HCT116 (cell line): ENCODE results near the gene DNAJC18. TPM values are rescaled to one million over a fixed set of nuclear protein-coding genes. Genes with fewer than 3 reads are reported as not detected.

Experiments used
- ATAC-seq: fragments of 200-7000 bp; cut with Tn5 transposase; 2 replicates; pipeline ENCODE4 v1.9.1; 2020; ENCODE audit warnings: mild to moderate bottlenecking, moderate library complexity
- BruUV-seq: library from RNA; stranded (reverse); fragments of 400-500 nt; replicated peaks from 2 replicates; lab custom pipeline; 2021; lab: Mats Ljungman, UMichigan
- CTCF ChIA-PET: fragments of 300-600 bp; sonication (Branson Sonifier 250); formaldehyde crosslinking; loops from one replicate; lab custom pipeline; 2021; ENCODE audit warnings: antibody characterized with exemption; lab: Charles Lee
- POLR2A ChIA-PET: fragments of 300-600, 350-600 bp; sonication (Branson Sonifier 250); formaldehyde crosslinking; loops from one replicate; lab custom pipeline; 2021; ENCODE audit warnings: antibody characterized with exemption; lab: Charles Lee
- RAD21 ChIA-PET, 2 experiments: fragments of 300-600 bp; sonication (Branson Sonifier 250); formaldehyde crosslinking; loops; one replicate each; lab custom pipeline; 2023; ENCODE audit warnings: low total read pairs in 2 of 2; ENCODE audit not compliant: uncharacterized antibody in 2 of 2, unreplicated experiment in 2 of 2, low non-redundant PET in 1 of 2; lab: Charles Lee
- DNase-seq: peaks from one replicate; pipeline ENCODE4 v3.0.0-alpha.2; 2010; ENCODE audit warnings: low read depth, low spot score
- H2AFZ ChIP-seq: fragments of 200-600 bp; shearing (Covaris generic), sonication (generic); 2 replicates; pipeline ENCODE4 v1.6.1; 2017; ENCODE audit warnings: low read depth, mixed run types, mixed read lengths, antibody characterized with exemption, low read length; ENCODE audit not compliant: poor library complexity, severe bottlenecking
- H3K27ac ChIP-seq: 2 replicates; pipeline ENCODE4 v1.5.1; 2012; ENCODE audit warnings: low read depth, low read length
- H3K27me3 ChIP-seq: fragments of 200-600 bp; sonication (generic); 2 replicates; pipeline ENCODE4 v1.6.1; 2016; ENCODE audit warnings: mixed run types, low read length, mixed read lengths; ENCODE audit not compliant: insufficient read depth
- H3K36me3 ChIP-seq, 2 experiments: fragments of 200-500 bp in 1 of 2; fragments of 200-600 bp in 1 of 2; sonication (Bioruptor generic) in 1 of 2; sonication (generic) in 1 of 2; 2 replicates each; pipeline versions ENCODE4 v1.5.1 to v1.6.1; 2014 to 2016; ENCODE audit warnings: low read length in 2 of 2, inconsistent platforms in 1 of 2, mixed read lengths in 1 of 2, mixed run types in 1 of 2; ENCODE audit not compliant: insufficient read depth in 2 of 2, control insufficient read depth in 1 of 2
- H3K4me1 ChIP-seq, 2 experiments: fragments of 200-600 bp in 1 of 2; sonication (generic) in 1 of 2; 2 replicates each; pipeline versions ENCODE4 v1.5.1 to v1.6.1; 2012 to 2017; ENCODE audit warnings: low read length in 2 of 2, inconsistent platforms in 1 of 2, mild to moderate bottlenecking in 1 of 2, mixed read lengths in 1 of 2, mixed run types in 1 of 2, moderate library complexity in 1 of 2; ENCODE audit not compliant: insufficient read depth in 2 of 2, control insufficient read depth in 1 of 2
- H3K4me2 ChIP-seq: fragments of 200-600 bp; sonication (generic); 2 replicates; pipeline ENCODE4 v1.6.1; 2017; ENCODE audit warnings: mixed run types, low read length, mixed read lengths
- H3K4me3 ChIP-seq, 2 experiments: fragments of 200-600 bp in 1 of 2; sonication (generic) in 1 of 2; replicated peaks in 1 of 2; 2 replicates each; pipeline ENCODE4 v1.5.1; 2011 to 2016; ENCODE audit warnings: low read length in 2 of 2, control low read depth in 1 of 2, low read depth in 1 of 2, mild to moderate bottlenecking in 1 of 2, mixed read lengths in 1 of 2, mixed run types in 1 of 2
- H3K79me2 ChIP-seq: fragments of 200-600 bp; sonication (generic); 2 replicates; pipeline ENCODE4 v1.6.1; 2017; ENCODE audit warnings: mild to moderate bottlenecking, mixed run types, low read length, moderate library complexity, mixed read lengths; ENCODE audit not compliant: insufficient read depth
- H3K9ac ChIP-seq: fragments of 200-600 bp; sonication (generic); 2 replicates; pipeline ENCODE4 v1.6.1; 2016; ENCODE audit warnings: low read length, mixed read lengths
- H3K9me2 ChIP-seq: fragments of 200-600 bp; sonication (generic), shearing (Covaris generic); 2 replicates; pipeline ENCODE4 v1.6.1; 2017; ENCODE audit warnings: mixed run types, mild to moderate bottlenecking, moderate library complexity; ENCODE audit not compliant: insufficient read depth
- H3K9me3 ChIP-seq, 2 experiments: fragments of 200-500 bp in 1 of 2; fragments of 200-600 bp in 1 of 2; sonication (Bioruptor generic) in 1 of 2; sonication (generic) in 1 of 2; 2 replicates each; pipeline ENCODE4 v1.6.1; 2014 to 2017; ENCODE audit warnings: low read length in 2 of 2, mixed read lengths in 2 of 2, inconsistent platforms in 1 of 2, low read depth in 1 of 2, mild to moderate bottlenecking in 1 of 2, mixed run types in 1 of 2, moderate library complexity in 1 of 2; ENCODE audit not compliant: control insufficient read depth in 1 of 2, insufficient read depth in 1 of 2
- H4K20me1 ChIP-seq: fragments of 200-600 bp; sonication (generic), shearing (Covaris generic); 2 replicates; pipeline ENCODE4 v1.6.1; 2017; ENCODE audit warnings: mixed run types, mild to moderate bottlenecking, moderate library complexity; ENCODE audit not compliant: insufficient read depth
- ATF3 ChIP-seq: IDR thresholded peaks from 2 replicates; pipeline ENCODE4 v1.6.1; 2012
- CBX3 ChIP-seq: IDR thresholded peaks from 2 replicates; pipeline ENCODE4 v1.6.1; 2012; ENCODE audit warnings: low read depth
- CTCF ChIP-seq, 3 experiments: fragments of 200-600 bp in 1 of 3; sonication (generic) in 1 of 3; IDR thresholded peaks in 2 of 3; conservative IDR thresholded peaks in 1 of 3; 2 replicates each; pipeline ENCODE4 v1.5.1; 2012 to 2017; ENCODE audit warnings: low read depth in 2 of 3, low read length in 2 of 3, antibody characterized with exemption in 1 of 3, borderline replicate concordance in 1 of 3, control low read depth in 1 of 3, mild to moderate bottlenecking in 1 of 3, mixed read lengths in 1 of 3, mixed run types in 1 of 3, moderate library complexity in 1 of 3; ENCODE audit not compliant: insufficient read depth in 1 of 3
- EZH2 ChIP-seq: fragments of 200-600 bp; sonication (generic); IDR thresholded peaks from 2 replicates; pipeline ENCODE4 v1.6.1; 2017; ENCODE audit warnings: antibody characterized with exemption, mixed run types
- EZH2phosphoT487 ChIP-seq: fragments of 200-600 bp; IDR thresholded peaks from 2 replicates; pipeline ENCODE4 v1.6.1; 2018; ENCODE audit warnings: antibody characterized with exemption, borderline replicate concordance
- MAX ChIP-seq: IDR thresholded peaks from 2 replicates; pipeline ENCODE4 v1.6.1; 2012
- POLR2A ChIP-seq: IDR thresholded peaks from 2 replicates; pipeline ENCODE4 v1.7.0; 2011; ENCODE audit warnings: borderline replicate concordance; ENCODE audit not compliant: insufficient read depth, insufficient read length; ENCODE audit errors: extremely low read depth
- POLR2AphosphoS5 ChIP-seq: IDR thresholded peaks from 2 replicates; pipeline ENCODE4 v1.6.1; 2011; ENCODE audit warnings: mild to moderate bottlenecking, low read depth, low read length, moderate library complexity
- RAD21 ChIP-seq: IDR thresholded peaks from 2 replicates; pipeline ENCODE4 v1.6.1; 2012; ENCODE audit warnings: low read depth, mild to moderate bottlenecking
- ZBTB33 ChIP-seq: IDR thresholded peaks from 2 replicates; pipeline ENCODE4 v1.6.1; 2011; ENCODE audit warnings: mild to moderate bottlenecking, low read length, moderate library complexity; ENCODE audit not compliant: insufficient replicate concordance; ENCODE audit errors: extremely low read depth
- ZFX ChIP-seq: fragments of 450-650 bp; IDR thresholded peaks from 2 replicates; pipeline ENCODE4 v1.6.1; 2017
- intact Hi-C: fragments of 100-400 bp; cut with micrococcal nuclease; formaldehyde crosslinking; loops from 2 replicates; pipeline ENCODE4 v1.10.0; 2022
- total RNA-seq: library from RNA; stranded (reverse); gene quantifications from one replicate; pipeline ENCODE4 v1.2.1, GENCODE V29; 2021; ENCODE audit not compliant: unreplicated experiment

Gene DNAJC18
- total RNA-seq, 1 experiment from 2014 or later: 5.7 TPM

GRCh38 chr5:139379626-139380449, 59.5 kb downstream of the DNAJC18 start:
- Histone ChIP-seq H4K20me1 (no peaks in the 10 kb centered on the region), H3K27me3 (no peaks in the 10 kb centered on the region), H3K27ac (no peak overlapping the region), H3K79me2 (no peaks in the 10 kb centered on the region), H3K4me2 (no peak overlapping the region), H3K9me2 (no peaks in the 10 kb centered on the region), H3K4me1 (peaks cover 0 to 11% of the 10 kb centered on the region in 2 experiments; a peak in 1 of 4 replicates), H3K9me3 (no peaks in the 10 kb centered on the region), H3K36me3 (no peaks in the 10 kb centered on the region), H2AFZ (no peak overlapping the region), H3K9ac (no peak overlapping the region), H3K4me3 (no peak overlapping the region)
- ATAC-seq (no peak), DNase-seq (no peak)
- ChIA-PET POLR2A (no interaction called here), CTCF (no interaction called here), RAD21 (no interaction called here)
- TF ChIP-seq POLR2A (no peak), RAD21 (no peak), EZH2phosphoT487 (no peak), CTCF (IDR thresholded peaks at IDR 0.05 in 2 of 3, conservative IDR thresholded peaks at IDR 0.05 in 1 of 3; ENCODE audit: borderline replicate concordance in 1 of 3, insufficient read depth in 1 of 3, low read depth in 2 of 3, low read length in 2 of 3) (no peak), ATF3 (no peak)
- intact Hi-C loops: loop anchor here (10.0 kb wide), 1 partner anchor 185 kb away; the partner anchor contains the start of gene SIL1
- no TSS peak for BruUV-seq

DNA sequence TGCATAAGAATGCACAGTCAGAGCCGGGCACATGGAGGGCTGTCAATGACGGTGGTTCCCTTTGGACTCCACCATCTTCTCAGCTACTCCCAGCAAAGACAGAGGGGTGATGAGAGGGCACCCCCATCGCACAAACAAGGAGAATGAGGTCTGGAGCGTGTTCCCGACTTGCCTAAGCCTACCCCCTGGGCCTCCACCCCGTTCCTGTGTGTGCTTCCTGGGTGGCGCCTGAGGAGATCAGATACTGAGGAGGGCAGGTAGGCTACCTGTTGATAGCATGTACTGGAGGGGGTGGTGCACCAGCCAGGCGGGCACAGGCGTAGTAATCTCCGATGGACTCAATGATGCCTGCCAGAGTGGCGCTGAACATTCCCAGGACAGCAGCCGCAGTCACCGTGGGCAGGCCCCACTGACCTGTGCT, 60.4 kb downstream of the DNAJC18 start:
- no peaks in the 10 kb centered on the region for H3K79me2 ChIP-seq
- no peaks in the 10 kb centered on the region for H3K27me3 ChIP-seq
- ChIA-PET RAD21 (no interaction called here), POLR2A (no interaction called here), CTCF (no interaction called here)
- intact Hi-C loops: loop anchor here (10.0 kb wide), 1 partner anchor 184 kb away; the partner anchor contains the start of gene SIL1
- H3K9ac ChIP-seq: no peak overlapping the region
- H2AFZ ChIP-seq: no peak overlapping the region
- DNase-seq (no peak), ATAC-seq (no peak)
- peaks cover 8 to 16% of the 10 kb centered on the region in 2 experiments for H3K4me1 ChIP-seq
- H3K4me3 ChIP-seq: no peak overlapping the region
- no peaks in the 10 kb centered on the region for H3K36me3 ChIP-seq
- H3K27ac ChIP-seq: no peak overlapping the region
- no peaks in the 10 kb centered on the region for H4K20me1 ChIP-seq
- H3K4me2 ChIP-seq: no peak overlapping the region
- no peaks in the 10 kb centered on the region for H3K9me2 ChIP-seq
- no peaks in the 10 kb centered on the region for H3K9me3 ChIP-seq
- no TSS peak for BruUV-seq
- TF ChIP-seq EZH2 (no peak), POLR2AphosphoS5 (no peak), ZBTB33 (no peak), ZFX (no peak), CBX3 (no peak), EZH2phosphoT487 (no peak), CTCF (IDR thresholded peaks at IDR 0.05 in 2 of 3, conservative IDR thresholded peaks at IDR 0.05 in 1 of 3; ENCODE audit: borderline replicate concordance in 1 of 3, insufficient read depth in 1 of 3, low read depth in 2 of 3, low read length in 2 of 3) (no peak), MAX (no peak)
